Mucosa of rectum (tissue), 2 donors: ENCODE data around the gene CRK.
A peak's percentile ranks its signal among the peaks of the same experiment; 100 is the strongest.

Experiments used
- H3K27ac ChIP-seq, 2 donors: one replicate each; pipeline ENCODE4 v1.7.0; 2013; ENCODE audit warnings: inconsistent platforms in 2 of 2, low read depth in 2 of 2, low read length in 2 of 2
- H3K27me3 ChIP-seq, 2 donors: one replicate each; pipeline ENCODE4 v1.7.0; 2013; ENCODE audit warnings: low read length in 2 of 2; ENCODE audit not compliant: control insufficient read depth in 2 of 2, insufficient read depth in 2 of 2
- H3K36me3 ChIP-seq, 2 donors: one replicate each; pipeline ENCODE4 v1.7.0; 2013; ENCODE audit warnings: low read length in 2 of 2; ENCODE audit not compliant: control insufficient read depth in 2 of 2, insufficient read depth in 2 of 2
- H3K4me1 ChIP-seq, 2 donors: one replicate each; pipeline ENCODE4 v1.7.0; 2013; ENCODE audit warnings: low read length in 2 of 2, mild to moderate bottlenecking in 1 of 2; ENCODE audit not compliant: control insufficient read depth in 2 of 2, insufficient read depth in 2 of 2
- H3K4me3 ChIP-seq, 2 donors: one replicate each; pipeline ENCODE4 v1.7.0; 2013; ENCODE audit warnings: low read length in 2 of 2
- H3K9ac ChIP-seq, 2 donors: one replicate each; pipeline ENCODE4 v1.7.0; 2013; ENCODE audit warnings: low read length in 2 of 2, low read depth in 1 of 2, mild to moderate bottlenecking in 1 of 2
- H3K9me3 ChIP-seq, 2 donors: one replicate each; pipeline ENCODE4 v1.7.0; 2013; ENCODE audit warnings: low read length in 2 of 2; ENCODE audit not compliant: control insufficient read depth in 2 of 2
- donor health status: healthy.
- donor health status: Normal muscosa, but diverticular disease.

Gene CRK

DNA sequence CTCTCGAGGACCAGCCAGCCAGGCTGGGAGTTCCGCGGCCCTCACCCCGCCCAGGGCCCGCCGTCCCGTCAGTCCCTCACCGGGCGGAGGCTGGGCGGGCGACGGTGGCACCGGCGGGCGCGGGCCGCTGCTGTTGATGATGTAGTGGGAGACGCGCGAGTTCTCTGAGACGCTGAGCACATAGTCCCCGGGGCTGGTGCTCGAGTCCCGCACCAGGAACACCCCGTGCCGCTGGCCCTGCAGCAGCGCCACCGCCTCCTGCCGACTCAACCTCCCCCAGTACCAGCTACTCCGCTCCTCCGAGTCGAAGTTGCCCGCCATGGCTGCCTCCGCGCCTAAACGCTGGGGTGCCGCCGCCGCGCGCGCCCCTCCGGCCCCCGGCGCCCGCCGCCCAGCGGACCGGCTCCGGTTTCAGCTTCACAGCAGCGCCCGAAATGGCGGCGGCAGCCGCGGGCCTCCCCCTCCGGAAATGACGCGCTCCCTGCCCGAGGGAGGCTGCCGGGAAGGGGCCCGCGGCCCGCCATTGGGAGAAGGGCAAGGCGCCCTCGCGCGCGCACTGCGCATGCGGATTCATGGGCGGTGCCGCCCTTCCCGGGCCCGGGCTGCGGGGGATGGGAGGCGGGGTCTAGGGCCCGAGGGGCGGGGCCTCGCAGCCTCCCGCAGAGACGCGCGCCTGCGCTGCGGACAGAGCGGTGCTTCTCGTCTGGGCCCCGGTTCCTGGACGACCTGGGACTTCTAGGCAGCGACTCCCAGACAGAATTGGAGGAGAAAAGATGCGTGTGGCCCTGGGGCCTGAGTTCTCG lies at the start of gene CRK:
CRK (minus strand) TSS at position 436 of the 803 bp plus-strand sequence; CDS start at position 321, 115 bp downstream.
- Histone ChIP-seq H3K27me3 (no peaks in the 10 kb centered on the region), H3K4me3 (peak within 1 kb of the TSS; percentile 87 to 98), H3K4me1 (peaks cover 23 to 34% of the 10 kb centered on the region in 2 donors), H3K9me3 (no peaks in the 10 kb centered on the region), H3K36me3 (peaks cover 3 to 4% of the 10 kb centered on the region in 2 donors), H3K9ac (peak within 1 kb of the TSS; percentile 88 to 99), H3K27ac (peak within 1 kb of the TSS; percentile 99)

GRCh38 chr17:1505586-1505985 lies 49.6 kb upstream of the CRK start:
- no peak overlapping the region for H3K27ac ChIP-seq
- H3K9ac ChIP-seq = no peak overlapping the region
- H3K4me1 ChIP-seq = peaks cover 16 to 18% of the 10 kb centered on the region in 2 donors
- no peaks in the 10 kb centered on the region for H3K27me3 ChIP-seq
- no peaks in the 10 kb centered on the region for H3K9me3 ChIP-seq
- no peak overlapping the region for H3K4me3 ChIP-seq
- H3K36me3 ChIP-seq = peaks cover 19 to 38% of the 10 kb centered on the region in 2 donors

- Histone ChIP-seq H3K4me1 (peaks cover 12 to 13% of the 10 kb centered on the region in 2 donors), H3K27ac (no peak overlapping the region), H3K9ac (no peak overlapping the region), H3K9me3 (no peaks in the 10 kb centered on the region), H3K36me3 (peaks cover 19 to 38% of the 10 kb centered on the region in 2 donors), H3K27me3 (no peaks in the 10 kb centered on the region), H3K4me3 (no peak overlapping the region)
Observed at GRCh38 chr17:1504866-1505265, 48.8 kb upstream of the CRK start.

- H3K4me1 ChIP-seq = peaks cover 4 to 6% of the 10 kb centered on the region in 2 donors
- H3K36me3 ChIP-seq = peaks cover 19 to 31% of the 10 kb centered on the region in 2 donors
- no peaks in the 10 kb centered on the region for H3K9me3 ChIP-seq
- H3K9ac ChIP-seq = no peak overlapping the region
- no peak overlapping the region for H3K27ac ChIP-seq
- H3K27me3 ChIP-seq = no peaks in the 10 kb centered on the region
- H3K4me3 ChIP-seq = no peak overlapping the region
Observed at GRCh38 chr17:1503699-1504098, 47.7 kb upstream of the CRK start.

DNA sequence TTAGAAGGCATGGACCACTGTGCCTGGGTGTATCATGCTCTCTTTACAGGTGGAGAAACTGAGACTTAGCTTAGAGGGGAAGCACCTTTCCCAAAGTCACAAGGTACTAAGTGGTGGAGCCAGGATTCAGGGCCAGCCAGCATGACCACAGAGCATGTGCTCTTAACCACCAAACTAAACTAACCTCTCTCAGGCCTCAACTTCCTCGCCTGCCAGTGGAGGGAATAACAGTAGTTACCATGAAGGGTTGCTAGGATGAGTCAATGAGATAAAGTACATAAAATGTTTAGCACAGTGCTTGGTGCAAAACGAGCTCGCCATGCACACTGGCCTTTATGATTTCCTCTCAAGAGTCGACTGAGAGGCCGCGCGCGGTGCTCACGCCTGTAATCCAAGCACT lies 42.8 kb upstream of the CRK start:
- no peak overlapping the region for H3K9ac ChIP-seq
- no peak overlapping the region for H3K4me3 ChIP-seq
- peaks cover 0 to 4% of the 10 kb centered on the region in 2 donors for H3K4me1 ChIP-seq
- H3K27ac ChIP-seq = no peak overlapping the region
- no peaks in the 10 kb centered on the region for H3K27me3 ChIP-seq
- H3K36me3 ChIP-seq = peaks cover 24 to 28% of the 10 kb centered on the region in 2 donors
- no peaks in the 10 kb centered on the region for H3K9me3 ChIP-seq

DNA sequence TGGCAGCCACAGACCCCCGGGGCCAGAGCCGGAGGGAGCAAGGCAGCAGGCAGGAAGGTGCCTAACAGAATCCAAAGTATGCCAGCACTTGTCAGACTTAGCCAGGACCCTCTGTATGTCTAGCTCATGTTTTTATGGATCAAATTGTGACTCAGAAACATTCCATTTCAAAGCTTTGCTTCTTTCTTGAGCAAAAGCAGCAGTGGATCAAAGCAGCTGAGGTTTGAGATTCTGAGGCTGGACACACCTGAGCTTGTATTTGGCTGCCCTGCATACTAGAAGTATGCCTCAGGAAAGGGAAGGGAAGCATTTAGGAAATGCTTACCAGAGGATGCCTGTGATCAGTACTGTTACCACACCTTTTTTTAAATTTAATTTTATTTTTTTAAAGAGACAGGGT lies 42.2 kb upstream of the CRK start:
- H3K27ac ChIP-seq = no peak overlapping the region
- peaks cover 24 to 28% of the 10 kb centered on the region in 2 donors for H3K36me3 ChIP-seq

GRCh38 chr17:1497831-1498230 lies 41.8 kb upstream of the CRK start:
- H3K27ac ChIP-seq = no peak overlapping the region
- no peaks in the 10 kb centered on the region for H3K27me3 ChIP-seq
- H3K9ac ChIP-seq = no peak overlapping the region
- H3K9me3 ChIP-seq = no peaks in the 10 kb centered on the region
- no peak overlapping the region for H3K4me3 ChIP-seq
- peaks cover 9 to 13% of the 10 kb centered on the region in 2 donors for H3K4me1 ChIP-seq
- peaks cover 24 to 28% of the 10 kb centered on the region in 2 donors for H3K36me3 ChIP-seq

More for the DNA sequence above, 42.2 kb upstream of the CRK start:
- Histone ChIP-seq H3K9ac (no peak overlapping the region), H3K4me3 (no peak overlapping the region), H3K4me1 (peaks cover 5 to 9% of the 10 kb centered on the region in 2 donors), H3K9me3 (no peaks in the 10 kb centered on the region), H3K27me3 (no peaks in the 10 kb centered on the region)

GRCh38 chr17:1496869-1497268 lies 40.8 kb upstream of the CRK start:
- no peak overlapping the region for H3K9ac ChIP-seq
- H3K36me3 ChIP-seq = peaks cover 24 to 28% of the 10 kb centered on the region in 2 donors
- H3K4me1 ChIP-seq = peaks cover 18 to 22% of the 10 kb centered on the region in 2 donors
- H3K4me3 ChIP-seq = no peak overlapping the region
- H3K9me3 ChIP-seq = no peaks in the 10 kb centered on the region
- no peak overlapping the region for H3K27ac ChIP-seq
- H3K27me3 ChIP-seq = no peaks in the 10 kb centered on the region

- Histone ChIP-seq H3K9me3 (no peaks in the 10 kb centered on the region), H3K27ac (peak overlapping the region in 1 of 2 donors; percentile 16), H3K4me3 (no peak overlapping the region), H3K36me3 (peaks cover 22 to 25% of the 10 kb centered on the region in 2 donors), H3K27me3 (no peaks in the 10 kb centered on the region), H3K4me1 (peaks cover 24 to 28% of the 10 kb centered on the region in 2 donors), H3K9ac (no peak overlapping the region)
Observed at GRCh38 chr17:1495265-1495989, 39.4 kb upstream of the CRK start.

- H3K4me3 ChIP-seq = no peak overlapping the region
- peaks cover 22 to 25% of the 10 kb centered on the region in 2 donors for H3K36me3 ChIP-seq
- no peaks in the 10 kb centered on the region for H3K27me3 ChIP-seq
- no peak overlapping the region for H3K9ac ChIP-seq
- no peaks in the 10 kb centered on the region for H3K9me3 ChIP-seq
- H3K27ac ChIP-seq = peak overlapping the region in 1 of 2 donors; percentile 16
- peaks cover 27 to 32% of the 10 kb centered on the region in 2 donors for H3K4me1 ChIP-seq
Observed at GRCh38 chr17:1494736-1495253, 38.8 kb upstream of the CRK start.
